H9 (cell line): ENCODE results near the gene AVL9. TPM values are rescaled to one million over a fixed set of nuclear protein-coding genes. Genes with fewer than 3 reads are reported as not detected.

Experiments used
- DNase-seq: peaks from one replicate; pipeline ENCODE4 v3.0.0-alpha.2; 2017
- H2AFZ ChIP-seq: one replicate; pipeline ENCODE4 v1.6.1; 2013; ENCODE audit warnings: mild to moderate bottlenecking, low read length, control low read depth, moderate library complexity
- H2AK5ac ChIP-seq: 2 replicates; pipeline ENCODE4 v1.6.1; 2013; ENCODE audit warnings: low read length, control low read depth, mixed read lengths; ENCODE audit not compliant: insufficient read length
- H2BK120ac ChIP-seq: one replicate; pipeline ENCODE4 v1.6.1; 2013; ENCODE audit warnings: low read depth, mild to moderate bottlenecking, low read length, control low read depth, inconsistent platforms; ENCODE audit not compliant: poor library complexity, severe bottlenecking
- H2BK12ac ChIP-seq: 2 replicates; pipeline ENCODE4 v1.6.1; 2013; ENCODE audit warnings: low read length, control low read depth, mixed read lengths, low read depth; ENCODE audit not compliant: insufficient read length
- H2BK15ac ChIP-seq: 2 replicates; pipeline ENCODE4 v1.6.1; 2013; ENCODE audit warnings: low read depth, low read length, control low read depth
- H2BK20ac ChIP-seq: one replicate; pipeline ENCODE4 v1.6.1; 2013; ENCODE audit warnings: low read depth, mild to moderate bottlenecking, low read length, control low read depth, inconsistent platforms; ENCODE audit not compliant: poor library complexity, severe bottlenecking
- H2BK5ac ChIP-seq: 2 replicates; pipeline ENCODE4 v1.6.1; 2013; ENCODE audit warnings: low read length, control low read depth, mixed read lengths; ENCODE audit not compliant: insufficient read length
- H3K14ac ChIP-seq: 2 replicates; pipeline ENCODE4 v1.6.1; 2013; ENCODE audit warnings: low read length, control low read depth; ENCODE audit not compliant: insufficient read depth
- H3K18ac ChIP-seq: 2 replicates; pipeline ENCODE4 v1.6.1; 2013; ENCODE audit warnings: low read depth, mild to moderate bottlenecking, mixed read lengths, low read length, control low read depth; ENCODE audit not compliant: insufficient read length
- H3K23ac ChIP-seq: 2 replicates; pipeline ENCODE4 v1.6.1; 2013; ENCODE audit warnings: low read length, control low read depth, mixed read lengths, low read depth; ENCODE audit not compliant: insufficient read length
- H3K23me2 ChIP-seq: 2 replicates; pipeline ENCODE4 v1.6.1; 2013; ENCODE audit warnings: low read depth, mild to moderate bottlenecking, mixed read lengths, low read length, control low read depth; ENCODE audit not compliant: insufficient read length, poor library complexity, severe bottlenecking
- H3K27ac ChIP-seq: 2 replicates; pipeline ENCODE4 v1.5.1; 2013; ENCODE audit warnings: low read length, control low read depth, mixed read lengths, low read depth; ENCODE audit not compliant: insufficient read length
- H3K27me3 ChIP-seq: 2 replicates; pipeline ENCODE4 v1.6.1; 2013; ENCODE audit warnings: low read length, control low read depth, inconsistent platforms; ENCODE audit not compliant: insufficient read depth
- H3K4ac ChIP-seq: 2 replicates; pipeline ENCODE4 v1.6.1; 2013; ENCODE audit warnings: low read depth, mild to moderate bottlenecking, control low read depth, inconsistent platforms, low read length, moderate library complexity
- H3K4me1 ChIP-seq: 2 replicates; pipeline ENCODE4 v1.6.1; 2013; ENCODE audit warnings: low read length, control low read depth, inconsistent platforms; ENCODE audit not compliant: insufficient read depth
- H3K4me2 ChIP-seq: 2 replicates; pipeline ENCODE4 v1.6.1; 2013; ENCODE audit warnings: low read length, control low read depth, mixed read lengths; ENCODE audit not compliant: insufficient read length, insufficient read depth
- H3K56ac ChIP-seq: 2 replicates; pipeline ENCODE4 v1.6.1; 2013; ENCODE audit warnings: low read depth, mild to moderate bottlenecking, mixed read lengths, low read length, control low read depth; ENCODE audit not compliant: insufficient read length
- H3K79me1 ChIP-seq: 2 replicates; pipeline ENCODE4 v1.6.1; 2013; ENCODE audit warnings: low read depth, mild to moderate bottlenecking, moderate library complexity, low read length, control low read depth, inconsistent platforms; ENCODE audit not compliant: insufficient read depth, poor library complexity, severe bottlenecking
- H3K79me2 ChIP-seq: 2 replicates; pipeline ENCODE4 v1.6.1; 2013; ENCODE audit warnings: low read length, control low read depth, inconsistent platforms; ENCODE audit not compliant: insufficient read depth
- H3K9ac ChIP-seq: 2 replicates; pipeline ENCODE4 v1.6.1; 2013; ENCODE audit warnings: low read length, control low read depth, mixed read lengths; ENCODE audit not compliant: insufficient read length; ENCODE audit errors: extremely low read depth
- H3K9me3 ChIP-seq: one replicate; pipeline ENCODE4 v1.6.1; 2013; ENCODE audit warnings: low read depth, low read length, inconsistent platforms; ENCODE audit not compliant: control insufficient read depth
- H3T11ph ChIP-seq: one replicate; pipeline ENCODE4 v1.6.1; 2013; ENCODE audit warnings: mild to moderate bottlenecking, low read length, control low read depth, inconsistent platforms
- H4K20me1 ChIP-seq: one replicate; pipeline ENCODE4 v1.6.1; 2013; ENCODE audit not compliant: control insufficient read depth, insufficient read length, insufficient read depth
- H4K5ac ChIP-seq: 2 replicates; pipeline ENCODE4 v1.6.1; 2013; ENCODE audit warnings: low read depth, mild to moderate bottlenecking, mixed read lengths, low read length, control low read depth; ENCODE audit not compliant: insufficient read length
- H4K8ac ChIP-seq: replicated peaks from 2 replicates; pipeline ENCODE4 v1.6.1; 2013; ENCODE audit warnings: low read length, control low read depth, mixed read lengths, low read depth; ENCODE audit not compliant: insufficient read length
- H4K91ac ChIP-seq: 2 replicates; pipeline ENCODE4 v1.6.1; 2013; ENCODE audit warnings: low read depth, mild to moderate bottlenecking, moderate library complexity, mixed read lengths, low read length, control low read depth; ENCODE audit not compliant: insufficient read length
- H3K27ac Mint-ChIP-seq, 3 experiments: 2 replicates in 2 of 3; 3 replicates in 1 of 3; pipeline ENCODE4 v1.8.0; 2020 to 2021; ENCODE audit warnings: mixed read lengths in 3 of 3, mild to moderate bottlenecking in 1 of 3, moderate library complexity in 1 of 3
- H3K27me3 Mint-ChIP-seq: 2 replicates; pipeline ENCODE4 v1.8.0; 2021; ENCODE audit warnings: low read depth, mild to moderate bottlenecking, moderate library complexity, mixed read lengths
- H3K36me3 Mint-ChIP-seq, 3 experiments: 2 replicates in 2 of 3; 3 replicates in 1 of 3; pipeline ENCODE4 v1.8.0; 2020 to 2021; ENCODE audit warnings: low read depth in 3 of 3, mixed read lengths in 3 of 3; ENCODE audit not compliant: insufficient read depth in 1 of 3
- H3K4me1 Mint-ChIP-seq, 2 experiments: 2 replicates each; pipeline ENCODE4 v1.8.0; 2020; ENCODE audit warnings: mixed read lengths in 2 of 2
- H3K4me3 Mint-ChIP-seq, 2 experiments: 2 replicates in 1 of 2; 3 replicates in 1 of 2; pipeline ENCODE4 v1.8.0; 2020 to 2021; ENCODE audit warnings: mild to moderate bottlenecking in 2 of 2, mixed read lengths in 2 of 2, moderate library complexity in 1 of 2
- H3K9me3 Mint-ChIP-seq, 2 experiments: 2 replicates in 1 of 2; 3 replicates in 1 of 2; pipeline ENCODE4 v1.8.0; 2020; ENCODE audit warnings: mild to moderate bottlenecking in 2 of 2, mixed read lengths in 2 of 2, moderate library complexity in 1 of 2
- WGBS: extraction: QIAGEN DNeasy Blood & Tissue Kit; methylation state at CpG from one replicate; pipeline ENCODE4 v1.1.7; 2013; ENCODE audit warnings: missing lambda C conversion rate, low lambda C conversion rate, mixed read lengths; ENCODE audit not compliant: insufficient read length; ENCODE audit errors: extremely low coverage; 5-methylcytosine and 5-hydroxymethylcytosine counted together
- total RNA-seq: library from RNA; stranded (reverse); gene quantifications from 2 replicates; pipeline ENCODE4 v1.2.1, GENCODE V29; 2021
- TF ChIP-seq, protein P1 (sequence below): fragments of 200-600 bp; sonication (generic); conservative IDR thresholded peaks from 3 replicates; pipeline ENCODE4 v1.8.0; 2021; ENCODE audit warnings: antibody characterized with exemption, mild to moderate bottlenecking

The AVL9 gene
- total RNA-seq, 1 experiment from 2014 or later, result 38.7 TPM

GRCh38 chr7:32531402-32531801 lies 36.1 kb downstream of the AVL9 start:
- no peaks in the 10 kb centered on the region for H4K20me1 ChIP-seq
- no peak overlapping the region for H2AK5ac ChIP-seq

More at GRCh38 chr7:32531402-32531801, 36.1 kb downstream of the AVL9 start:
- Histone ChIP-seq H3K27ac (no peak overlapping the region), H2BK12ac (no peak overlapping the region), H3K18ac (no peak overlapping the region), H3K4ac (no peak overlapping the region), H3K79me1 (peaks cover 3% of the 10 kb centered on the region), H2AFZ (no peak overlapping the region), H3K56ac (no peak overlapping the region), H3K23ac (no peak overlapping the region), H3K27me3 (no peaks in the 10 kb centered on the region), H4K8ac (no peak overlapping the region), H4K91ac (no peak overlapping the region), H3K4me2 (no peak overlapping the region), H4K5ac (no peak overlapping the region), H3K14ac (no peak overlapping the region), H2BK120ac (no peak overlapping the region), H2BK20ac (no peak overlapping the region), H3K9ac (no peak overlapping the region), H2BK5ac (no peak overlapping the region), H3T11ph (no peak overlapping the region), H3K4me1 (peaks cover 12% of the 10 kb centered on the region; the same call in 1 of the 2 replicates), H3K9me3 (no peaks in the 10 kb centered on the region), H3K23me2 (no peaks in the 10 kb centered on the region), H3K79me2 (no peaks in the 10 kb centered on the region; the same call in 1 of the 2 replicates), H2BK15ac (no peak overlapping the region)
- no peaks in the 10 kb centered on the region for H3K27me3 Mint-ChIP-seq
- DNase-seq, result no peak
- TF ChIP-seq, protein P1, sequence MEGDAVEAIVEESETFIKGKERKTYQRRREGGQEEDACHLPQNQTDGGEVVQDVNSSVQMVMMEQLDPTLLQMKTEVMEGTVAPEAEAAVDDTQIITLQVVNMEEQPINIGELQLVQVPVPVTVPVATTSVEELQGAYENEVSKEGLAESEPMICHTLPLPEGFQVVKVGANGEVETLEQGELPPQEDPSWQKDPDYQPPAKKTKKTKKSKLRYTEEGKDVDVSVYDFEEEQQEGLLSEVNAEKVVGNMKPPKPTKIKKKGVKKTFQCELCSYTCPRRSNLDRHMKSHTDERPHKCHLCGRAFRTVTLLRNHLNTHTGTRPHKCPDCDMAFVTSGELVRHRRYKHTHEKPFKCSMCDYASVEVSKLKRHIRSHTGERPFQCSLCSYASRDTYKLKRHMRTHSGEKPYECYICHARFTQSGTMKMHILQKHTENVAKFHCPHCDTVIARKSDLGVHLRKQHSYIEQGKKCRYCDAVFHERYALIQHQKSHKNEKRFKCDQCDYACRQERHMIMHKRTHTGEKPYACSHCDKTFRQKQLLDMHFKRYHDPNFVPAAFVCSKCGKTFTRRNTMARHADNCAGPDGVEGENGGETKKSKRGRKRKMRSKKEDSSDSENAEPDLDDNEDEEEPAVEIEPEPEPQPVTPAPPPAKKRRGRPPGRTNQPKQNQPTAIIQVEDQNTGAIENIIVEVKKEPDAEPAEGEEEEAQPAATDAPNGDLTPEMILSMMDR, result no peak
- H3K36me3 Mint-ChIP-seq, result peaks cover 0 to 1% (median 0%) of the 10 kb centered on the region in 3 experiments; a peak in 4 of 7 replicates
- no CpG with 5 or more reads among the region's 13 CpGs for WGBS
- H3K4me1 Mint-ChIP-seq, result peaks cover 29 to 38% of the 10 kb centered on the region in 2 experiments
- no peak overlapping the region for H3K4me3 Mint-ChIP-seq
- 0 out of 7 replicates have a peak overlapping the region, but pooled peaks of 1 of the 3 experiments have one; percentile 34 for H3K27ac Mint-ChIP-seq
- no peaks in the 10 kb centered on the region for H3K9me3 Mint-ChIP-seq
